Activated naive CD8-positive, alpha-beta T cell treated with anti-CD3 and anti-CD28 coated beads for 36 hours (primary cell): ENCODE measurements around the gene ACSL5. TPM values are rescaled to one million over a fixed set of nuclear protein-coding genes. Genes with fewer than 3 reads are reported as not detected.
"Not testable (repeated sequence)": the region's sequence is repeated elsewhere in the genome, so short reads cannot be mapped to it uniquely, and the experiment has no call there.

Source experiments
- DNase-seq: peaks from one replicate; pipeline ENCODE4 v3.0.0; 2021
- H3K27ac Mint-ChIP-seq: one replicate; pipeline ENCODE4 v1.8.0; 2022; ENCODE audit warnings: mild to moderate bottlenecking, moderate library complexity, mixed read lengths
- H3K27me3 Mint-ChIP-seq: one replicate; pipeline ENCODE4 v1.8.0; 2022; ENCODE audit warnings: mild to moderate bottlenecking, mixed read lengths
- H3K36me3 Mint-ChIP-seq: one replicate; pipeline ENCODE4 v1.8.0; 2021; ENCODE audit warnings: mild to moderate bottlenecking, mixed read lengths
- H3K4me1 Mint-ChIP-seq: one replicate; pipeline ENCODE4 v1.8.0; 2021; ENCODE audit warnings: mixed read lengths
- H3K4me3 Mint-ChIP-seq: one replicate; pipeline ENCODE4 v1.8.0; 2022; ENCODE audit warnings: mild to moderate bottlenecking, moderate library complexity, mixed read lengths
- H3K9me3 Mint-ChIP-seq: one replicate; pipeline ENCODE4 v1.8.0; 2022; ENCODE audit warnings: mixed read lengths
- total RNA-seq, 2 experiments: library from RNA; stranded (reverse); gene quantifications; one replicate each; pipeline ENCODE4 v1.2.3, GENCODE V29; 2021

ACSL5 gene
- total RNA-seq, 2 experiments from 2014 or later, result 50.3 to 54.3 TPM

- H3K36me3 Mint-ChIP-seq, result peaks cover 73% of the 10 kb centered on the region
- H3K4me1 Mint-ChIP-seq, result peaks cover 67% of the 10 kb centered on the region
- no peaks in the 10 kb centered on the region for H3K9me3 Mint-ChIP-seq
- no peaks in the 10 kb centered on the region for H3K27me3 Mint-ChIP-seq
- no peak overlapping the region for H3K27ac Mint-ChIP-seq
- H3K4me3 Mint-ChIP-seq, result no peak overlapping the region
- no peak for DNase-seq
These were observed 5.8 kb downstream of the ACSL5 start for GRCh38 chr10:112379635-112380296.

- Mint-ChIP-seq H3K4me3 (no peak overlapping the region), H3K27me3 (no peaks in the 10 kb centered on the region), H3K4me1 (peaks cover 69% of the 10 kb centered on the region), H3K36me3 (peaks cover 72% of the 10 kb centered on the region), H3K9me3 (no peaks in the 10 kb centered on the region), H3K27ac (no peak overlapping the region)
- no peak for DNase-seq
These were observed 8.8 kb downstream of the ACSL5 start for GRCh38 chr10:112382515-112383235.

GRCh38 chr10:112383325-112383724 is 9.4 kb downstream of the ACSL5 start:
- Mint-ChIP-seq H3K27me3 (no peaks in the 10 kb centered on the region), H3K9me3 (no peaks in the 10 kb centered on the region), H3K27ac (peak overlapping the region; percentile 18), H3K36me3 (peaks cover 77% of the 10 kb centered on the region), H3K4me3 (no peak overlapping the region), H3K4me1 (peaks cover 75% of the 10 kb centered on the region)
- no peak for DNase-seq

- H3K9me3 Mint-ChIP-seq, result no peaks in the 10 kb centered on the region
- H3K36me3 Mint-ChIP-seq, result peaks cover 75% of the 10 kb centered on the region
- H3K4me3 Mint-ChIP-seq, result no peak overlapping the region
- no peak overlapping the region for H3K27ac Mint-ChIP-seq
- H3K4me1 Mint-ChIP-seq, result peaks cover 75% of the 10 kb centered on the region
- no peaks in the 10 kb centered on the region for H3K27me3 Mint-ChIP-seq
- no peak for DNase-seq
These were observed 10.2 kb downstream of the ACSL5 start for GRCh38 chr10:112384141-112384540.

GRCh38 chr10:112385201-112385600 is 11.3 kb downstream of the ACSL5 start:
- Mint-ChIP-seq H3K4me3 (no peak overlapping the region), H3K27me3 (no peaks in the 10 kb centered on the region), H3K4me1 (peaks cover 77% of the 10 kb centered on the region), H3K27ac (no peak overlapping the region), H3K36me3 (peaks cover 70% of the 10 kb centered on the region), H3K9me3 (no peaks in the 10 kb centered on the region)
- no peak for DNase-seq

GRCh38 chr10:112388056-112388455 is 14.1 kb downstream of the ACSL5 start:
- H3K4me3 Mint-ChIP-seq, H3K27me3 Mint-ChIP-seq, H3K9me3 Mint-ChIP-seq, DNase-seq: not testable (repeated sequence)
- Mint-ChIP-seq H3K4me1 (peaks cover 62% of the 10 kb centered on the region), H3K27ac (peak overlapping the region; percentile 88), H3K36me3 (peaks cover 53% of the 10 kb centered on the region)

- Mint-ChIP-seq H3K27me3 (no peaks in the 10 kb centered on the region), H3K9me3 (no peaks in the 10 kb centered on the region), H3K27ac (peak overlapping the region; percentile 88), H3K4me3 (no peak overlapping the region), H3K4me1 (peaks cover 63% of the 10 kb centered on the region), H3K36me3 (peaks cover 52% of the 10 kb centered on the region)
- no peak for DNase-seq
These were observed 14.6 kb downstream of the ACSL5 start for GRCh38 chr10:112388548-112388947.

- H3K9me3 Mint-ChIP-seq, result no peaks in the 10 kb centered on the region
- H3K4me3 Mint-ChIP-seq, result peak overlapping the region; percentile 61
- DNase-seq, result peak; percentile 64
- H3K36me3 Mint-ChIP-seq, result peaks cover 44% of the 10 kb centered on the region
- H3K27ac Mint-ChIP-seq, result peak overlapping the region; percentile 88
- peaks cover 60% of the 10 kb centered on the region for H3K4me1 Mint-ChIP-seq
- no peaks in the 10 kb centered on the region for H3K27me3 Mint-ChIP-seq
These were observed 15.4 kb downstream of the ACSL5 start for GRCh38 chr10:112389271-112389822.

- H3K4me3 Mint-ChIP-seq, result no peak overlapping the region
These were observed 16.3 kb downstream of the ACSL5 start for GRCh38 chr10:112390125-112390703.

GRCh38 chr10:112393341-112393740 is 19.4 kb downstream of the ACSL5 start:
- Mint-ChIP-seq H3K4me1 (peaks cover 33% of the 10 kb centered on the region), H3K27me3 (no peaks in the 10 kb centered on the region), H3K4me3 (no peak overlapping the region), H3K36me3 (peaks cover 22% of the 10 kb centered on the region), H3K27ac (no peak overlapping the region), H3K9me3 (no peaks in the 10 kb centered on the region)
- DNase-seq, result no peak

More at GRCh38 chr10:112390125-112390703, 16.3 kb downstream of the ACSL5 start:
- Mint-ChIP-seq H3K9me3 (no peaks in the 10 kb centered on the region), H3K4me1 (peaks cover 55% of the 10 kb centered on the region), H3K27me3 (no peaks in the 10 kb centered on the region), H3K27ac (peak overlapping the region; percentile 62), H3K36me3 (peaks cover 39% of the 10 kb centered on the region)
- DNase-seq, result no peak

- Mint-ChIP-seq H3K4me1 (peaks cover 28% of the 10 kb centered on the region), H3K36me3 (peaks cover 17% of the 10 kb centered on the region)
These were observed 19.9 kb downstream of the ACSL5 start for GRCh38 chr10:112393827-112394226.

GRCh38 chr10:112394475-112394875 is 20.6 kb downstream of the ACSL5 start:
- Mint-ChIP-seq H3K4me1 (peaks cover 21% of the 10 kb centered on the region), H3K27me3 (no peaks in the 10 kb centered on the region), H3K4me3 (no peak overlapping the region), H3K27ac (peak overlapping the region; percentile 54), H3K36me3 (peaks cover 16% of the 10 kb centered on the region), H3K9me3 (no peaks in the 10 kb centered on the region)
- no peak for DNase-seq

More at GRCh38 chr10:112393827-112394226, 19.9 kb downstream of the ACSL5 start:
- Mint-ChIP-seq H3K9me3 (no peaks in the 10 kb centered on the region), H3K27me3 (no peaks in the 10 kb centered on the region), H3K27ac (peak overlapping the region; percentile 54), H3K4me3 (no peak overlapping the region)
- no peak for DNase-seq

- no peaks in the 10 kb centered on the region for H3K9me3 Mint-ChIP-seq
- peaks cover 14% of the 10 kb centered on the region for H3K36me3 Mint-ChIP-seq
- no peaks in the 10 kb centered on the region for H3K27me3 Mint-ChIP-seq
- H3K27ac Mint-ChIP-seq, result no peak overlapping the region
- peaks cover 12% of the 10 kb centered on the region for H3K4me1 Mint-ChIP-seq
- H3K4me3 Mint-ChIP-seq, result no peak overlapping the region
- DNase-seq, result no peak
These were observed 22.1 kb downstream of the ACSL5 start for GRCh38 chr10:112395809-112396530.

- H3K36me3 Mint-ChIP-seq, result peaks cover 11% of the 10 kb centered on the region
- H3K4me1 Mint-ChIP-seq, result peaks cover 8% of the 10 kb centered on the region
- DNase-seq, result no peak
- no peak overlapping the region for H3K27ac Mint-ChIP-seq
- H3K9me3 Mint-ChIP-seq, result no peaks in the 10 kb centered on the region
- no peaks in the 10 kb centered on the region for H3K27me3 Mint-ChIP-seq
- H3K4me3 Mint-ChIP-seq, result no peak overlapping the region
These were observed 23.7 kb downstream of the ACSL5 start for GRCh38 chr10:112397592-112397991.

- DNase-seq, result no peak
- Mint-ChIP-seq H3K27me3 (no peaks in the 10 kb centered on the region), H3K9me3 (no peaks in the 10 kb centered on the region), H3K36me3 (peaks cover 38% of the 10 kb centered on the region), H3K4me3 (no peak overlapping the region), H3K4me1 (peaks cover 2% of the 10 kb centered on the region), H3K27ac (no peak overlapping the region)
These were observed 29.0 kb downstream of the ACSL5 start for GRCh38 chr10:112402917-112403316.
